GM12878 (cell line): ENCODE results near the gene FGF2. TPM values are rescaled to one million over a fixed set of nuclear protein-coding genes. Genes with fewer than 3 reads are reported as not detected.

Experiments
- ATAC-seq: fragments of 200-7000 bp; cut with Tn5 transposase; 3 replicates; pipeline ENCODE4 v1.9.1; 2020; ENCODE audit warnings: mild to moderate bottlenecking, moderate library complexity
- BruUV-seq: library from RNA; stranded (reverse); fragments of 400-500 nt; replicated peaks from 2 replicates; lab custom pipeline; 2021; lab: Mats Ljungman, UMichigan
- CTCF ChIA-PET: fragments of 300-600 bp; sonication (Branson Sonifier 250); formaldehyde crosslinking; extraction: SDS; loops from one replicate; lab custom pipeline; 2021; ENCODE audit warnings: inconsistent platforms; lab: Yijun Ruan, JAX
- POLR2A ChIA-PET: fragments of 350-600 bp; formaldehyde crosslinking; extraction: SDS; loops from one replicate; lab custom pipeline; 2021; ENCODE audit warnings: inconsistent platforms; lab: Charles Lee
- RAD21 ChIA-PET: fragments of 300-600 bp; sonication (Branson Sonifier 250); formaldehyde crosslinking; loops from one replicate; lab custom pipeline; 2023; ENCODE audit warnings: antibody characterized with exemption; ENCODE audit not compliant: unreplicated experiment; lab: Charles Lee
- SMC1A ChIA-PET: fragments of 300-600 bp; sonication (Branson Sonifier 250); formaldehyde crosslinking; loops from one replicate; lab custom pipeline; 2023; ENCODE audit not compliant: unreplicated experiment, uncharacterized antibody; lab: Charles Lee
- DNase-seq: peaks from one replicate; pipeline ENCODE4 v3.0.0-alpha.2; 2011; ENCODE audit warnings: low read depth, low spot score
- FAIRE-seq: peaks from 3 replicates; lab custom pipeline; 2011; peaks lifted over from hg19 to GRCh38; lab: Jason Lieb, UNC
- H2AFZ ChIP-seq: 2 replicates; pipeline ENCODE4 v1.6.0; 2011; ENCODE audit warnings: low read depth, low read length, control low read depth; ENCODE audit not compliant: control insufficient read depth
- H3K27ac ChIP-seq: 2 replicates; pipeline ENCODE4 v1.5.1; 2011; ENCODE audit warnings: control low read depth; ENCODE audit not compliant: control insufficient read depth, insufficient read depth
- H3K27me3 ChIP-seq, 2 experiments: replicated peaks in 1 of 2; 2 replicates each; pipeline versions ENCODE4 v1.6.0 to v1.6.1; 2011; ENCODE audit warnings: low read length in 1 of 2; ENCODE audit not compliant: control insufficient read depth in 2 of 2, insufficient read depth in 2 of 2
- H3K36me3 ChIP-seq, 2 experiments: 2 replicates each; pipeline ENCODE4 v1.5.1; 2011; ENCODE audit warnings: low read length in 1 of 2; ENCODE audit not compliant: control insufficient read depth in 2 of 2, insufficient read depth in 2 of 2
- H3K4me1 ChIP-seq: 2 replicates; pipeline ENCODE4 v1.6.1; 2011; ENCODE audit warnings: mild to moderate bottlenecking, low read length, moderate library complexity, mixed read lengths; ENCODE audit not compliant: control insufficient read depth, insufficient read depth
- H3K4me2 ChIP-seq: 2 replicates; pipeline ENCODE4 v1.6.0; 2011; ENCODE audit warnings: control low read depth; ENCODE audit not compliant: control insufficient read depth, insufficient read depth
- H3K4me3 ChIP-seq: fragments of 200-600 bp; sonication (generic); 2 replicates; pipeline ENCODE4 v1.5.1; 2016
- H3K79me2 ChIP-seq: 2 replicates; pipeline ENCODE4 v1.6.0; 2011; ENCODE audit warnings: low read length; ENCODE audit not compliant: control insufficient read depth, insufficient read depth
- H3K9ac ChIP-seq: 2 replicates; pipeline ENCODE4 v1.8.0; 2011; ENCODE audit warnings: low read length, control low read depth, mixed read lengths; ENCODE audit not compliant: control insufficient read depth, insufficient read depth
- H3K9me3 ChIP-seq: replicated peaks from 3 replicates; pipeline ENCODE4 v1.5.1; 2011; ENCODE audit warnings: mild to moderate bottlenecking, low read length; ENCODE audit not compliant: control insufficient read depth, insufficient read depth
- H4K20me1 ChIP-seq: 2 replicates; pipeline ENCODE4 v1.6.0; 2011; ENCODE audit not compliant: control insufficient read depth, insufficient read depth
- BHLHE40 ChIP-seq, 2 experiments: fragments of 450-650 bp in 1 of 2; IDR thresholded peaks; 2 replicates each; pipeline ENCODE4 v1.6.1; 2011 to 2017; ENCODE audit warnings: low read depth in 2 of 2, borderline replicate concordance in 1 of 2, improper control_type of control experiment in 1 of 2, low read length in 1 of 2, mild to moderate bottlenecking in 1 of 2
- CHD4 ChIP-seq: fragments of 200-600 bp; sonication (generic); IDR thresholded peaks from 2 replicates; pipeline ENCODE4 v1.6.1; 2016; ENCODE audit warnings: mild to moderate bottlenecking
- ETV6 ChIP-seq, 2 experiments: fragments of 450-650 bp in 1 of 2; IDR thresholded peaks in 1 of 2; conservative IDR thresholded peaks in 1 of 2; 2 replicates each; pipeline ENCODE4 v1.6.1; 2014; ENCODE audit warnings: antibody characterized with exemption in 1 of 2, borderline replicate concordance in 1 of 2, low read depth in 1 of 2, mild to moderate bottlenecking in 1 of 2, moderate library complexity in 1 of 2
- KDM1A ChIP-seq: fragments of 200-600 bp; sonication (generic); IDR thresholded peaks from 2 replicates; pipeline ENCODE4 v1.6.1; 2016; ENCODE audit warnings: borderline replicate concordance
- KLF5 ChIP-seq: fragments of 450-650 bp; IDR thresholded peaks from 2 replicates; pipeline ENCODE4 v1.6.1; 2014; ENCODE audit warnings: mild to moderate bottlenecking; ENCODE audit not compliant: partially characterized antibody
- MYC ChIP-seq: IDR thresholded peaks from 2 replicates; pipeline ENCODE4 v1.6.1; 2011; ENCODE audit warnings: mild to moderate bottlenecking, low read length, moderate library complexity, inconsistent platforms; ENCODE audit not compliant: insufficient read depth, insufficient replicate concordance, insufficient read length, severe bottlenecking
- NFIC ChIP-seq: IDR thresholded peaks from 2 replicates; pipeline ENCODE4 v1.6.1; 2012; ENCODE audit warnings: low read depth, mild to moderate bottlenecking, inconsistent platforms, low read length, moderate library complexity
- PAX8 ChIP-seq: fragments of 450-650 bp; IDR thresholded peaks from 2 replicates; pipeline ENCODE4 v1.6.1; 2017; ENCODE audit warnings: mild to moderate bottlenecking, moderate library complexity
- POLR2A ChIP-seq: IDR thresholded peaks from 2 replicates; pipeline ENCODE4 v1.6.1; 2011; ENCODE audit warnings: low read depth, mild to moderate bottlenecking, low read length
- SREBF2 ChIP-seq: IDR thresholded peaks from 2 replicates; pipeline ENCODE4 v1.6.1; 2012; ENCODE audit warnings: mild to moderate bottlenecking, low read length
- SRF ChIP-seq, 2 experiments: IDR thresholded peaks; 2 replicates each; pipeline ENCODE4 v1.6.1; 2011; ENCODE audit warnings: low read depth in 2 of 2, low read length in 2 of 2, mild to moderate bottlenecking in 1 of 2, moderate library complexity in 1 of 2
- ZNF274 ChIP-seq: IDR thresholded peaks from one replicate; pipeline ENCODE4 v1.8.0; 2011; ENCODE audit not compliant: insufficient read length, insufficient read depth
- WGBS: methylation state at CpG from one replicate; pipeline ENCODE4 v1.1.6; 2016; ENCODE audit warnings: low lambda C conversion rate; ENCODE audit not compliant: insufficient replicate concordance, insufficient coverage; ENCODE audit errors: missing lambda C conversion rate; 5-methylcytosine and 5-hydroxymethylcytosine counted together
- in situ Hi-C: fragments of 300-500 bp; cut with MboI; formaldehyde crosslinking; loops from 9 replicates; pipeline ENCODE4 v1.14.3; 2018; ENCODE audit warnings: mixed read lengths
- intact Hi-C: fragments of 100-400 bp; cut with micrococcal nuclease; formaldehyde crosslinking; loops from one replicate; pipeline ENCODE4 v1.14.2; 2022; ENCODE audit not compliant: unreplicated experiment
- polyA plus RNA-seq, 11 experiments: library from polyadenylated mRNA; depleted of rRNA in 4 of 11; unstranded in 6 of 11; stranded (reverse) in 5 of 11; fragments of >200 nt; fragmentation: Nextera tagmentation in 4 of 11; fragmentation: Illumina TruSeq in 1 of 11; extraction: Ambion mirVana in 4 of 11; extraction: Trizol in 1 of 11; gene quantifications; 1 replicate in 1 of 11; 2 replicates in 10 of 11; pipeline versions ENCODE4 v1.2.1 to v1.2.3, GENCODE V29; 2011 to 2016; ENCODE audit warnings: inconsistent platforms in 2 of 11, missing spikeins in 2 of 11, low read depth in 1 of 11
- total RNA-seq, 4 experiments: library from RNA; depleted of rRNA in 3 of 4; stranded (reverse); fragments of >200 nt in 3 of 4; fragmentation: Illumina TruSeq in 1 of 4; extraction: Trizol in 1 of 4; gene quantifications; 2 replicates each; pipeline versions ENCODE4 v1.2.1 to v1.2.3, GENCODE V29; 2013 to 2021

FGF2 gene
- total and polyA plus RNA-seq, 10 of the 15 experiments (the other 5 are each of a cell fraction or from before 2014, with no cell fraction given) = 0.13 to 1.7 (median 0.25) TPM

GRCh38 chr4:122911588-122911987 lies 85.0 kb downstream of the FGF2 start:
- Histone ChIP-seq H3K9me3 (no peaks in the 10 kb centered on the region), H3K4me1 (no peaks in the 10 kb centered on the region), H3K27ac (no peak overlapping the region), H3K9ac (no peak overlapping the region), H3K4me2 (no peak overlapping the region), H3K27me3 (no peaks in the 10 kb centered on the region), H3K79me2 (no peaks in the 10 kb centered on the region), H4K20me1 (no peaks in the 10 kb centered on the region), H3K4me3 (no peak overlapping the region), H3K36me3 (no peaks in the 10 kb centered on the region), H2AFZ (peak overlapping the region; percentile 21; the same call in 1 of the 2 replicates)
- FAIRE-seq (no peak), ATAC-seq (no peak), DNase-seq (no peak)
- WGBS = 60% methylated on average over 1 of the region's 1 CpG
- BruUV-seq = no TSS peak
- TF ChIP-seq NFIC (no peak), BHLHE40 (IDR thresholded peaks at IDR 0.05; ENCODE audit: borderline replicate concordance in 1 of 2, low read depth in 2 of 2, low read length in 1 of 2) (no peak)
- ChIA-PET SMC1A (interaction anchor here (1.1 to 6.6 kb wide), 4 partner anchors 9 to 155 kb away, joined by 3 to 73 read pairs (median 5); no protein-coding TSS in a partner anchor), CTCF (interaction anchor here (1.4 to 7.0 kb wide), 3 partner anchors 8 to 308 kb away, joined by 4 to 124 read pairs (median 19); no protein-coding TSS in a partner anchor), POLR2A (no interaction called here), RAD21 (interaction anchor here (0.9 to 1.5 kb wide), 3 partner anchors 10 to 309 kb away, joined by 3 to 9 read pairs (median 5); partner anchors contain the start of gene NUDT6)
- intact Hi-C loops (loop anchor here (5.0 kb wide), 1 partner anchor 309 kb away; no protein-coding TSS in a partner anchor), in situ Hi-C loops (loop anchor here (10.0 kb wide), 1 partner anchor 307 kb away; no protein-coding TSS in a partner anchor)

GRCh38 chr4:122912810-122913575 lies 86.4 kb downstream of the FGF2 start:
- H3K79me2 ChIP-seq = no peaks in the 10 kb centered on the region
- H3K4me3 ChIP-seq = no peak overlapping the region
- no peak overlapping the region for H2AFZ ChIP-seq
- no peaks in the 10 kb centered on the region for H3K27me3 ChIP-seq
- BruUV-seq = no TSS peak
- ChIA-PET CTCF (interaction anchor here (0.6 to 7.0 kb wide), 12 partner anchors 10 to 310 kb away, joined by 3 to 124 read pairs (median 15); partner anchors contain the start of genes BBS12 and NUDT6), RAD21 (interaction anchor here (1.3 to 3.5 kb wide), 2 partner anchors 61 to 154 kb away, joined by 3 to 34 read pairs; no protein-coding TSS in a partner anchor), POLR2A (no interaction called here), SMC1A (interaction anchor here (0.7 to 6.6 kb wide), 8 partner anchors 16 to 181 kb away, joined by 3 to 73 read pairs (median 4); partner anchors contain the start of gene BBS12)
- H3K9ac ChIP-seq = no peak overlapping the region
- no peak overlapping the region for H3K4me2 ChIP-seq
- no peaks in the 10 kb centered on the region for H3K36me3 ChIP-seq
- intact Hi-C loops (loop anchor here (5.0 kb wide), 1 partner anchor 311 kb away; no protein-coding TSS in a partner anchor), in situ Hi-C loops (loop anchor here (10.0 kb wide), 1 partner anchor 308 kb away; no protein-coding TSS in a partner anchor)
- H4K20me1 ChIP-seq = no peaks in the 10 kb centered on the region
- DNase-seq (no peak), FAIRE-seq (no peak), ATAC-seq (no peak)
- H3K9me3 ChIP-seq = no peaks in the 10 kb centered on the region
- no peaks in the 10 kb centered on the region for H3K4me1 ChIP-seq
- WGBS = 50% methylated on average over 1 of the region's 1 CpG
- H3K27ac ChIP-seq = no peak overlapping the region
- TF ChIP-seq SRF (IDR thresholded peaks at IDR 0.05; ENCODE audit: low read depth in 2 of 2, low read length in 2 of 2) (no peak), POLR2A (no peak), ZNF274 (no peak), PAX8 (no peak), CHD4 (no peak), ETV6 (conservative IDR thresholded peaks at IDR 0.05 in 1 of 2, IDR thresholded peaks at IDR 0.05 in 1 of 2; ENCODE audit: borderline replicate concordance in 1 of 2, low read depth in 1 of 2) (no peak), KDM1A (no peak), SREBF2 (no peak), MYC (no peak), KLF5 (no peak)
